ENCODE results near the gene TRIM5. TPM values are rescaled to one million over a fixed set of nuclear protein-coding genes. Genes with fewer than 3 reads are reported as not detected.

Gene TRIM5
- total RNA-seq, 1 experiment from 2014 or later = 21.5 TPM

- H3K4me1 ChIP-seq (ENCODE audit: insufficient read depth, low read length) = no peaks in the 10 kb centered on the region
- no peaks in the 10 kb centered on the region for H3K23me2 ChIP-seq (ENCODE audit: insufficient read length, low read depth, low read length, poor library complexity, severe bottlenecking)
- H3K14ac ChIP-seq (ENCODE audit: insufficient read depth, low read length) = no peak overlapping the region
- no peak overlapping the region for H3K4me2 ChIP-seq (ENCODE audit: insufficient read depth, insufficient read length, low read length)
- TF ChIP-seq CTCF (conservative IDR thresholded peaks at IDR 0.05) = no peak
- H3K27me3 Mint-ChIP-seq (ENCODE audit: low read depth) = no peaks in the 10 kb centered on the region
- no peak overlapping the region for H2BK15ac ChIP-seq (ENCODE audit: low read depth, low read length)
- H2AFZ ChIP-seq (ENCODE audit: low read length) = no peak overlapping the region
- H4K8ac ChIP-seq (replicated peaks; ENCODE audit: insufficient read length, low read depth, low read length) = no peak overlapping the region
- H3T11ph ChIP-seq (ENCODE audit: low read length) = no peak overlapping the region
- H3K36me3 Mint-ChIP-seq (ENCODE audit: insufficient read depth in 1 of 3, low read depth in 3 of 3) = no peaks in the 10 kb centered on the region
- H4K5ac ChIP-seq (ENCODE audit: insufficient read length, low read depth, low read length) = no peak overlapping the region
- H3K27ac ChIP-seq (ENCODE audit: insufficient read length, low read depth, low read length) = no peak overlapping the region
- no peak overlapping the region for H3K4me3 Mint-ChIP-seq
- no peak overlapping the region for H3K27ac Mint-ChIP-seq
- H4K20me1 ChIP-seq (ENCODE audit: control insufficient read depth, insufficient read depth, insufficient read length) = no peaks in the 10 kb centered on the region
- H2BK120ac ChIP-seq (ENCODE audit: low read depth, low read length, poor library complexity, severe bottlenecking) = no peak overlapping the region
- no peak overlapping the region for H3K18ac ChIP-seq (ENCODE audit: insufficient read length, low read depth, low read length)
- no peaks in the 10 kb centered on the region for H3K79me1 ChIP-seq (ENCODE audit: insufficient read depth, low read depth, low read length, poor library complexity, severe bottlenecking)
- no peak overlapping the region for H3K56ac ChIP-seq (ENCODE audit: insufficient read length, low read depth, low read length)
- DNase-seq = no peak
- no peaks in the 10 kb centered on the region for H3K27me3 ChIP-seq (ENCODE audit: insufficient read depth, low read length)
- no peak overlapping the region for H3K9ac ChIP-seq (ENCODE audit: extremely low read depth, insufficient read length, low read length)
- no peak overlapping the region for H2BK12ac ChIP-seq (ENCODE audit: insufficient read length, low read depth, low read length)
- H3K79me2 ChIP-seq (ENCODE audit: insufficient read depth, low read length) = no peaks in the 10 kb centered on the region
- no peaks in the 10 kb centered on the region for H3K9me3 ChIP-seq (ENCODE audit: control insufficient read depth, low read depth, low read length)
- H2AK5ac ChIP-seq (ENCODE audit: insufficient read length, low read length) = no peak overlapping the region
- no peaks in the 10 kb centered on the region for H3K4me1 Mint-ChIP-seq
- no peak overlapping the region for H2BK5ac ChIP-seq (ENCODE audit: insufficient read length, low read length)
- H3K23ac ChIP-seq (ENCODE audit: insufficient read length, low read depth, low read length) = no peak overlapping the region
- no peak overlapping the region for H2BK20ac ChIP-seq (ENCODE audit: low read depth, low read length, poor library complexity, severe bottlenecking)
- no peak overlapping the region for H3K4ac ChIP-seq (ENCODE audit: low read depth, low read length)
- WGBS (ENCODE audit: extremely low coverage, insufficient read length, low lambda C conversion rate) = no CpG with 5 or more reads among the region's 3 CpGs
- H4K91ac ChIP-seq (ENCODE audit: insufficient read length, low read depth, low read length) = no peak overlapping the region
- no peaks in the 10 kb centered on the region for H3K9me3 Mint-ChIP-seq
These were observed 38.7 kb downstream of the TRIM5 start for GRCh38 chr11:5646139-5646538.
